ENCODE results near the gene ABO.
"Not testable (repeated sequence)": the region's sequence is repeated elsewhere in the genome, so short reads cannot be mapped to it uniquely, and the experiment has no call there.

ABO gene

GRCh38 chr9:133261753-133262120 lies 13.3 kb downstream of the ABO start:
- no peak for DNase-seq

GRCh38 chr9:133261103-133261752 lies 13.8 kb downstream of the ABO start:
- DNase-seq: no peak

- no peak for DNase-seq
Measured at GRCh38 chr9:133260334-133261102, 14.5 kb downstream of the ABO start.

GRCh38 chr9:133258061-133259015 lies 16.7 kb downstream of the ABO start:
- DNase-seq: no peak

- DNase-seq: no peak
Measured at GRCh38 chr9:133257465-133257956, 17.5 kb downstream of the ABO start.

- DNase-seq: no peak
Measured at GRCh38 chr9:133256686-133257091, 18.3 kb downstream of the ABO start.

GRCh38 chr9:133256136-133256461 lies 18.9 kb downstream of the ABO start:
- DNase-seq: no peak

GRCh38 chr9:133255371-133256135 lies 19.4 kb downstream of the ABO start:
- no peak for DNase-seq

- no peak for DNase-seq
Measured at GRCh38 chr9:133254471-133254870, 20.5 kb downstream of the ABO start.

- DNase-seq: no peak
Measured at GRCh38 chr9:133253268-133253667, 21.7 kb downstream of the ABO start.

GRCh38 chr9:133252301-133253020 lies 22.5 kb downstream of the ABO start:
- no peak for DNase-seq

- no peak for DNase-seq
Measured at GRCh38 chr9:133251773-133252172, 23.2 kb downstream of the ABO start.

GRCh38 chr9:133251221-133251620 lies 23.8 kb downstream of the ABO start:
- not testable (repeated sequence) for DNase-seq

- DNase-seq: no peak
Measured at GRCh38 chr9:133250741-133251170, 24.2 kb downstream of the ABO start.

GRCh38 chr9:133249337-133249736 lies 25.7 kb downstream of the ABO start:
- no peak for DNase-seq

GRCh38 chr9:133248726-133249295 lies 26.2 kb downstream of the ABO start:
- DNase-seq: no peak

- no peak for DNase-seq
Measured at GRCh38 chr9:133247632-133248031, 27.4 kb downstream of the ABO start.

GRCh38 chr9:133246991-133247390 lies 28.0 kb downstream of the ABO start:
- no peak for DNase-seq

GRCh38 chr9:133246562-133246961 lies 28.4 kb downstream of the ABO start:
- DNase-seq: no peak

GRCh38 chr9:133242991-133243390 lies 32.0 kb downstream of the ABO start:
- no peak for DNase-seq

GRCh38 chr9:133242241-133242640 lies 32.8 kb downstream of the ABO start:
- no peak for DNase-seq

Measured in activated CD4-positive, alpha-beta T cell treated with anti-CD3 and anti-CD28 coated beads for 48 hours (primary cell).